PFSK-1 (cell line): Measurements from ENCODE around the gene SIM1.

Experiments used
- FOXP2 ChIP-seq: optimal IDR thresholded peaks from 2 replicates; pipeline ENCODE3; 2011; ENCODE audit warnings: borderline replicate concordance, control low read depth, inconsistent platforms; ENCODE audit not compliant: insufficient read depth; ENCODE audit errors: extremely low read length, extremely low read depth
- POLR2AphosphoS5 ChIP-seq: IDR thresholded peaks from 2 replicates; pipeline ENCODE4 v1.6.1; 2012; ENCODE audit warnings: low read depth, mild to moderate bottlenecking, control low read depth, low read length, moderate library complexity
- SIN3A ChIP-seq: IDR thresholded peaks from 2 replicates; pipeline ENCODE4 v1.6.1; 2012; ENCODE audit warnings: mild to moderate bottlenecking, low read length, moderate library complexity, borderline replicate concordance; ENCODE audit not compliant: insufficient read depth
- TAF1 ChIP-seq: IDR thresholded peaks from 2 replicates; pipeline ENCODE4 v1.6.1; 2012; ENCODE audit warnings: low read length, control low read depth, borderline replicate concordance; ENCODE audit not compliant: insufficient read depth
- TF ChIP-seq, protein P1 (sequence below), 2 experiments: IDR thresholded peaks; 2 replicates each; pipeline versions ENCODE4 v1.6.1 to v1.8.0; 2011 to 2012; ENCODE audit warnings: low read depth in 2 of 2, low read length in 2 of 2, control low read depth in 1 of 2, inconsistent platforms in 1 of 2, mild to moderate bottlenecking in 1 of 2, moderate library complexity in 1 of 2; ENCODE audit not compliant: insufficient read depth in 1 of 2

SIM1 gene

DNA sequence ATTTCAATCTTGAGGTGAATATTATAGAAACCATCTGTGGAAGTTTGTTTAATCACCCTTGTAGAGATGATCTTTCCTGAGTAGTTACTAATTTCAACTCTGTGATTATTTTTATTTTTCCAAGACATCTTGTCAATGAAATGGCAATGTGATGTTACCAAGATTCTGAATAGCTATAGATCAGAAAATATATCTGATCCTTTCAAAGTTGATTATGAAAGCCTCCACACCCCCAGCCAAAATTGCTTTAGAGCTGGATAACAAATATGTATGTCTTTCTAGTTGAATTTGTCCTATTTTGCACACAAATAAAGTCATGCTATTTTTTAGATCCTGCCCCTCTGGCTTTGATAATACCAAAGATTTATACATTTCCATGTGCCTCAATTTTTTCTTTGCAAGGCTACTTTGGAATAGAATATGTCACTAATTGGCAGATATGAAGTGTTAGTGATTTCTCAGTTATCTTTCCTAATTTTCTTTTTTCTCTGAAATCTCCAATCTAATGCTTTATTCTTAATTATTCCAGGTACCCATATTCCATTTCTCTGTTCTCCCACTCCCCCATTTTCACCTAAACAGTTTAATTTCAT lies 5.0 kb downstream of the SIM1 start:
- TF ChIP-seq, protein P1, sequence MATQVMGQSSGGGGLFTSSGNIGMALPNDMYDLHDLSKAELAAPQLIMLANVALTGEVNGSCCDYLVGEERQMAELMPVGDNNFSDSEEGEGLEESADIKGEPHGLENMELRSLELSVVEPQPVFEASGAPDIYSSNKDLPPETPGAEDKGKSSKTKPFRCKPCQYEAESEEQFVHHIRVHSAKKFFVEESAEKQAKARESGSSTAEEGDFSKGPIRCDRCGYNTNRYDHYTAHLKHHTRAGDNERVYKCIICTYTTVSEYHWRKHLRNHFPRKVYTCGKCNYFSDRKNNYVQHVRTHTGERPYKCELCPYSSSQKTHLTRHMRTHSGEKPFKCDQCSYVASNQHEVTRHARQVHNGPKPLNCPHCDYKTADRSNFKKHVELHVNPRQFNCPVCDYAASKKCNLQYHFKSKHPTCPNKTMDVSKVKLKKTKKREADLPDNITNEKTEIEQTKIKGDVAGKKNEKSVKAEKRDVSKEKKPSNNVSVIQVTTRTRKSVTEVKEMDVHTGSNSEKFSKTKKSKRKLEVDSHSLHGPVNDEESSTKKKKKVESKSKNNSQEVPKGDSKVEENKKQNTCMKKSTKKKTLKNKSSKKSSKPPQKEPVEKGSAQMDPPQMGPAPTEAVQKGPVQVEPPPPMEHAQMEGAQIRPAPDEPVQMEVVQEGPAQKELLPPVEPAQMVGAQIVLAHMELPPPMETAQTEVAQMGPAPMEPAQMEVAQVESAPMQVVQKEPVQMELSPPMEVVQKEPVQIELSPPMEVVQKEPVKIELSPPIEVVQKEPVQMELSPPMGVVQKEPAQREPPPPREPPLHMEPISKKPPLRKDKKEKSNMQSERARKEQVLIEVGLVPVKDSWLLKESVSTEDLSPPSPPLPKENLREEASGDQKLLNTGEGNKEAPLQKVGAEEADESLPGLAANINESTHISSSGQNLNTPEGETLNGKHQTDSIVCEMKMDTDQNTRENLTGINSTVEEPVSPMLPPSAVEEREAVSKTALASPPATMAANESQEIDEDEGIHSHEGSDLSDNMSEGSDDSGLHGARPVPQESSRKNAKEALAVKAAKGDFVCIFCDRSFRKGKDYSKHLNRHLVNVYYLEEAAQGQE (IDR thresholded peaks at IDR 0.05; ENCODE audit: insufficient read depth in 1 of 2, low read depth in 2 of 2, low read length in 2 of 2) = no peak
- TF ChIP-seq POLR2AphosphoS5 (no peak), FOXP2 (no peak), SIN3A (no peak), TAF1 (no peak)

DNA sequence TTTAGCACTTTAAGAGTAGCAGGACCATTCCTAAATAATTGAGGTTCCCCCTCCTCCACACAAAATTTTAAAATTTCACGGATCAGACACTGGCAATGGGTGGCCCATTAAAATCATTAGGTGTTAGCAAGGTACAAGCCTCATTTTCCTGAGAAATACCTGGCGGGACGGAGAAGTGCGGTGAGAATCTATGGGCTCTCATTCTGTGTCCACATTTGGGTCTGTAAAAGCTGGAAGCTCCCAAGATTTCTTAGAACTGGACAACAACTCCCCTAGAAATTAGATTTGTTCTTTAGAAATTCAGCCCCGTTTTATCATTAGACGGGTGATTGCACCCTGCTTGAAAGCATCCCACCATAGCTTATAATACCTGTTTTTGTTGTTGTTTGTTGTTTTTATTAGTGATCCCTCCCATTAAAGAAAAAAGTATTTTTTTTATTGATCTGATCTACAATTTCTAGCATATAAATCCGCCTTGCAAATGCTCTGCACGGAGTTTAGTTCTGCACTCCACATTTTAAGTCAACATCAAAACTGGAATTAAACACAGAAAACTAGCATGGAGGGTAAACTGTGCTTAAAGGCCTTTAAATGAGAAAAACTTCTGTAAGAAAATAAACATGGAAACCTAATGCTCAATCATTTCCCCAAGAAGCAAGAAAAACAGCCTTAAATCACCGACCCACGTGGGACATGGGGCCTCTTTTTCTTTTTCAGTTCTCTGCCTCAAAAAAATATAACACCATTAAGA lies 5.7 kb downstream of the SIM1 start:
- TF ChIP-seq SIN3A (no peak), POLR2AphosphoS5 (no peak), FOXP2 (no peak), TAF1 (no peak)
- TF ChIP-seq, protein P1 (IDR thresholded peaks at IDR 0.05; ENCODE audit: insufficient read depth in 1 of 2, low read depth in 2 of 2, low read length in 2 of 2) = no peak

DNA sequence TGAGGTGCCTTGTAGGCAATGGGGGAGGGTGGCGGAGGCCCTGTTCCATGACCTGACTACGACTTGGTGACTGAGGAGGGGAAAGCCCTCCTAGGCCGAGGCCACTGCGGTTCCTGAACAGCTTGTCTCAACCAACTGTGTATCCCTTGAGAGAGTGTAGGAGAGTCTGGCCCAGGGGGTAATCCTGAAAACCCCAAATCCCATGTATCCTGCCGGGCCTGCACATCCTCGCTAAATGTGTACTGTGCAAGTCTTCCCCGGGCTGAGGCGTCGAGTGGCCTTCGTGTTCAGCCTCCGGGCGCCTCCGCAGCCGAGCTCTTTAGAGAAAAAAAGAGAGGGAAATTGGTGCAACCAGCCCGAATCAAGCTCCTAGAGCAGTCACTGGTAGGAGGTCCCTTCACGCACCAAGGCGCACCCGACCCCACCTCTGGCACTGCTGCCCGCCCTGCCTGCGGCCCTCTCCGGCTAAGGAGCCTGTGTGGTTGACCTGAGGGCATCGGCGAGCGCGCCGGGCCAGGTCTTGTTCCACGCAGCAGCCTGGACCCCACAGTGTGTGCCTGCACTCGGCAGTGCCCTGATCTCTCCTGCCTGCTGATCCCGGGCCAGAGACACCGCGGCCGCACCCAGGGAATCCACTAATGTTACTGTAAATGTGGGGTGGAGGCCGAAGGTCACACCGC lies 7.3 kb downstream of the SIM1 start:
- TF ChIP-seq FOXP2 (no peak), SIN3A (no peak), TAF1 (no peak), POLR2AphosphoS5 (no peak)
- TF ChIP-seq, protein P1 (IDR thresholded peaks at IDR 0.05; ENCODE audit: insufficient read depth in 1 of 2, low read depth in 2 of 2, low read length in 2 of 2) = no peak

DNA sequence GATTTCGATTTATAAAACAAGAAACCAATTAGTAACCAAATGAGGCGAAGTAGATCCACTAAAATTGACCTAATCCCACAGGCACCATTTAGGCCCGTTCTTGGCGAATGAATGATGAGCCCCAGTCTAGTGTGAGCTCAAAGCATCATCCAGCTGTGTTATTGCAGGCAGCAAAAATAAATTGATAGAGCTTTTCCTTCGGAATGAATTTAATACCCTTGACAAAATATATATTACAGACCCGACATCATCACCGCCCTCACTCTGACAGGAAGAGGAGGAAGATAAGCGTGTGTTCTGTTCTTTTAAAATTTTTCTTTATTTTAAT lies 7.8 kb downstream of the SIM1 start:
- TF ChIP-seq POLR2AphosphoS5 (no peak), TAF1 (no peak), SIN3A (no peak), FOXP2 (no peak)
- TF ChIP-seq, protein P1 (IDR thresholded peaks at IDR 0.05; ENCODE audit: insufficient read depth in 1 of 2, low read depth in 2 of 2, low read length in 2 of 2) = no peak
